ENCODE data around the gene NANOS3. TPM values are rescaled to one million over a fixed set of nuclear protein-coding genes. Genes with fewer than 3 reads are reported as not detected.

The NANOS3 gene
- total and polyA plus RNA-seq, 9 of the 15 experiments (the other 6 are each of a cell fraction or from before 2014, with no cell fraction given): not detected

DNA sequence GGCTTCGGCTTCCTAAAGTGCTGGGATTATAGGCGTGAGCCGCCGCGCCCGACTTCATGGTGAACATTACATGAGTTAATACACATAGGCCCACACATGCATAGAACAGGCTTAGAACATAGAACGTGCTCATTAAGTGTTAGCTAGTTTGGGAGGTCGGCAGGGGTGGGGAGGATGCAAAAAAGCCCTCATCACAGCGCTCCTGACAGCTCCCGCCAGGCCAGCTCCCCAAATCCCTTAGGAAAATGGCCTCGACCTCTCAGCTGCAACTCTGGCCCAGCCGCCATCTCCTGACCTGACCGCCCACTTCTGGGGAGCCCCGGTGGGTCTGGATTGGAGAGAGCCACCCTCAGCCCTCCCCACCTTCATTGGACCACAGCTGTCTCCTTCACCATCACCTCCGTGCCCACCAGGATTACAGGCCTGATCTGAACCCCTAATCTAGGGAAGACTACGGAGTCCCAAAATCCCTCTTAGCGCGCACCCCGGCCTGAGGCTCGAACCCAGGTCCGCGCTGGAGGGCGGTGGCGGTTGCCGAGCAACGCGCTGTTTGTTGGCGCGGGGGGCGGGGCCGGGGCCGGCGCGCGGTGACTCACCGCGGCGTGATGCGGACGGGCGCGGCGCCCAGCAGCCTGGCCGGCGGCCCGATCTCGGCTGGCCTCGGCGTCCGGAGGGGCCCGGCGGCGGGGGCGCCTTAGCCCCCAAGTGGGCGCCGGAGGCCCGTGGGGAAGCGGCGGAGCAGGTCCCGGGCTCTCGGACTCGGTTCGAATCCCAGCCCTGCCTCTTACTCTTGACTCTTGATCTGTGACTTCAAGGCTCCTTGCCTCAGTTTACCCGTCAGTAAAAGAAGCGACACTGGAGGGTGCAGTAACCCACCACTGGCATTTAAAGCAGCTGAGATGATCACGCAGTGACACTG lies 26.7 kb upstream of the NANOS3 start (continued):
- TF ChIP-seq RAD21 (CRISPR knock-in tag; conservative IDR thresholded peaks at IDR 0.05 in 1 of 2, IDR thresholded peaks at IDR 0.05 in 1 of 2) (peak in 1 of 2 experiments; percentile 10; a peak in 1 of 4 replicates), GTF2A2 (tag; IDR thresholded peaks at IDR 0.05) (no peak), NCOR1 (IDR thresholded peaks at IDR 0.05) (no peak), ZNF592 (IDR thresholded peaks at IDR 0.05) (no peak), SAP30 (IDR thresholded peaks at IDR 0.05; ENCODE audit: borderline replicate concordance, insufficient read depth, low read depth, low read length, poor library complexity, severe bottlenecking) (peak; percentile 11), ZNF175 (CRISPR knock-in tag; IDR thresholded peaks at IDR 0.05; ENCODE audit: low read depth) (no peak), SLC30A9 (CRISPR knock-in tag; IDR thresholded peaks at IDR 0.05) (no peak), ETV1 (tag; conservative IDR thresholded peaks at IDR 0.05; ENCODE audit: low read depth) (no peak; the same call in 1 of the 2 replicates), DNMT1 (IDR thresholded peaks at IDR 0.05) (no peak), GABPB2 (CRISPR knock-in tag; conservative IDR thresholded peaks at IDR 0.05) (no peak), HCFC1 (IDR thresholded peaks at IDR 0.05; ENCODE audit: low read depth, low read length) (no peak), EHMT2 (IDR thresholded peaks at IDR 0.05) (no peak), RBM22 (IDR thresholded peaks at IDR 0.05; ENCODE audit: low read depth, low read length, poor library complexity, severe bottlenecking) (no peak), HNRNPUL1 (IDR thresholded peaks at IDR 0.05; ENCODE audit: low read length) (no peak), JUND (IDR thresholded peaks at IDR 0.05; ENCODE audit: borderline replicate concordance, low read depth, low read length) (peak; percentile 96), JUND (tag; IDR thresholded peaks at IDR 0.05; ENCODE audit: borderline replicate concordance, low read depth, low read length) (peak; percentile 81; the same call in 1 of the 3 replicates)
- TF ChIP-seq, protein P1, sequence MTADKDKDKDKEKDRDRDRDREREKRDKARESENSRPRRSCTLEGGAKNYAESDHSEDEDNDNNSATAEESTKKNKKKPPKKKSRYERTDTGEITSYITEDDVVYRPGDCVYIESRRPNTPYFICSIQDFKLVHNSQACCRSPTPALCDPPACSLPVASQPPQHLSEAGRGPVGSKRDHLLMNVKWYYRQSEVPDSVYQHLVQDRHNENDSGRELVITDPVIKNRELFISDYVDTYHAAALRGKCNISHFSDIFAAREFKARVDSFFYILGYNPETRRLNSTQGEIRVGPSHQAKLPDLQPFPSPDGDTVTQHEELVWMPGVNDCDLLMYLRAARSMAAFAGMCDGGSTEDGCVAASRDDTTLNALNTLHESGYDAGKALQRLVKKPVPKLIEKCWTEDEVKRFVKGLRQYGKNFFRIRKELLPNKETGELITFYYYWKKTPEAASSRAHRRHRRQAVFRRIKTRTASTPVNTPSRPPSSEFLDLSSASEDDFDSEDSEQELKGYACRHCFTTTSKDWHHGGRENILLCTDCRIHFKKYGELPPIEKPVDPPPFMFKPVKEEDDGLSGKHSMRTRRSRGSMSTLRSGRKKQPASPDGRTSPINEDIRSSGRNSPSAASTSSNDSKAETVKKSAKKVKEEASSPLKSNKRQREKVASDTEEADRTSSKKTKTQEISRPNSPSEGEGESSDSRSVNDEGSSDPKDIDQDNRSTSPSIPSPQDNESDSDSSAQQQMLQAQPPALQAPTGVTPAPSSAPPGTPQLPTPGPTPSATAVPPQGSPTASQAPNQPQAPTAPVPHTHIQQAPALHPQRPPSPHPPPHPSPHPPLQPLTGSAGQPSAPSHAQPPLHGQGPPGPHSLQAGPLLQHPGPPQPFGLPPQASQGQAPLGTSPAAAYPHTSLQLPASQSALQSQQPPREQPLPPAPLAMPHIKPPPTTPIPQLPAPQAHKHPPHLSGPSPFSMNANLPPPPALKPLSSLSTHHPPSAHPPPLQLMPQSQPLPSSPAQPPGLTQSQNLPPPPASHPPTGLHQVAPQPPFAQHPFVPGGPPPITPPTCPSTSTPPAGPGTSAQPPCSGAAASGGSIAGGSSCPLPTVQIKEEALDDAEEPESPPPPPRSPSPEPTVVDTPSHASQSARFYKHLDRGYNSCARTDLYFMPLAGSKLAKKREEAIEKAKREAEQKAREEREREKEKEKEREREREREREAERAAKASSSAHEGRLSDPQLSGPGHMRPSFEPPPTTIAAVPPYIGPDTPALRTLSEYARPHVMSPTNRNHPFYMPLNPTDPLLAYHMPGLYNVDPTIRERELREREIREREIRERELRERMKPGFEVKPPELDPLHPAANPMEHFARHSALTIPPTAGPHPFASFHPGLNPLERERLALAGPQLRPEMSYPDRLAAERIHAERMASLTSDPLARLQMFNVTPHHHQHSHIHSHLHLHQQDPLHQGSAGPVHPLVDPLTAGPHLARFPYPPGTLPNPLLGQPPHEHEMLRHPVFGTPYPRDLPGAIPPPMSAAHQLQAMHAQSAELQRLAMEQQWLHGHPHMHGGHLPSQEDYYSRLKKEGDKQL (CRISPR knock-in tag; IDR thresholded peaks at IDR 0.05; ENCODE audit: borderline replicate concordance): no peak
